Astrocyte of the hippocampus (primary cell): Measurements from ENCODE around the gene PKNOX2.

Experiments
- DNase-seq: peaks from one replicate; pipeline ENCODE4 v3.0.0; 2011; ENCODE audit warnings: low read depth, low spot score

PKNOX2 gene

GRCh38 chr11:125379565-125379964 is 215.0 kb downstream of the PKNOX2 start:
- no peak for DNase-seq

GRCh38 chr11:125379981-125380380 is 215.4 kb downstream of the PKNOX2 start:
- no peak for DNase-seq

GRCh38 chr11:125380756-125381445 is 216.3 kb downstream of the PKNOX2 start:
- no peak for DNase-seq

GRCh38 chr11:125381499-125382044 is 217.0 kb downstream of the PKNOX2 start:
- no peak for DNase-seq

GRCh38 chr11:125382314-125382791 is 217.8 kb downstream of the PKNOX2 start:
- peak; percentile 41 for DNase-seq

GRCh38 chr11:125382822-125383221 is 218.3 kb downstream of the PKNOX2 start:
- no peak for DNase-seq

- DNase-seq = no peak
These were observed 220.3 kb downstream of the PKNOX2 start for GRCh38 chr11:125384825-125385224.

GRCh38 chr11:125387901-125388300 is 223.3 kb downstream of the PKNOX2 start:
- no peak for DNase-seq

- DNase-seq = no peak
These were observed 224.1 kb downstream of the PKNOX2 start for GRCh38 chr11:125388611-125389010.

- no peak for DNase-seq
These were observed 225.0 kb downstream of the PKNOX2 start for GRCh38 chr11:125389339-125390166.

GRCh38 chr11:125390946-125391345 is 226.4 kb downstream of the PKNOX2 start:
- DNase-seq = peak; percentile 69

GRCh38 chr11:125393331-125393730 is 228.8 kb downstream of the PKNOX2 start:
- no peak for DNase-seq

- peak; percentile 68 for DNase-seq
These were observed 229.7 kb downstream of the PKNOX2 start for GRCh38 chr11:125394296-125394695.

- no peak for DNase-seq
These were observed 232.9 kb downstream of the PKNOX2 start for GRCh38 chr11:125397421-125397820.

- DNase-seq = no peak
These were observed 233.9 kb downstream of the PKNOX2 start for GRCh38 chr11:125398475-125398874.

- DNase-seq = no peak
These were observed 234.6 kb downstream of the PKNOX2 start for GRCh38 chr11:125398994-125399640.

- no peak for DNase-seq
These were observed 235.4 kb downstream of the PKNOX2 start for GRCh38 chr11:125399945-125400344.

GRCh38 chr11:125401235-125401634 is 236.7 kb downstream of the PKNOX2 start:
- no peak for DNase-seq

- peak; percentile 44 for DNase-seq
These were observed 237.2 kb downstream of the PKNOX2 start for GRCh38 chr11:125401746-125402145.

GRCh38 chr11:125402435-125402834 is 237.9 kb downstream of the PKNOX2 start:
- peak; percentile 32 for DNase-seq

- no peak for DNase-seq
These were observed 239.7 kb downstream of the PKNOX2 start for GRCh38 chr11:125404157-125404810.
